KMS-11 (cell line): ENCODE data around the gene PRDM16.

Experiments
- H2AFZ ChIP-seq: fragments of 200-600 bp; sonication (generic); 2 replicates; pipeline ENCODE4 v1.6.1; 2016; ENCODE audit warnings: antibody characterized with exemption, mixed run types, low read depth
- H3K27ac ChIP-seq: fragments of 200-600 bp; sonication (generic); 2 replicates; pipeline ENCODE4 v1.6.1; 2016; ENCODE audit warnings: mild to moderate bottlenecking, mixed run types
- H3K27me3 ChIP-seq: fragments of 200-600 bp; sonication (generic); 2 replicates; pipeline ENCODE4 v1.6.1; 2017; ENCODE audit warnings: mild to moderate bottlenecking, low read depth, mixed run types, moderate library complexity; ENCODE audit not compliant: insufficient read depth
- H3K36me3 ChIP-seq: fragments of 200-600 bp; sonication (generic); 2 replicates; pipeline ENCODE4 v1.6.1; 2017; ENCODE audit warnings: mild to moderate bottlenecking, mixed run types; ENCODE audit not compliant: insufficient read depth
- H3K4me1 ChIP-seq: fragments of 200-600 bp; sonication (generic); 2 replicates; pipeline ENCODE4 v1.6.1; 2016; ENCODE audit warnings: mild to moderate bottlenecking, low read depth, mixed run types; ENCODE audit not compliant: poor library complexity, severe bottlenecking
- H3K4me2 ChIP-seq: fragments of 200-600 bp; sonication (generic); 2 replicates; pipeline ENCODE4 v1.7.0; 2016; ENCODE audit warnings: mild to moderate bottlenecking, mixed run types
- H3K4me3 ChIP-seq: fragments of 200-600 bp; sonication (generic); IDR thresholded peaks from 2 replicates; pipeline ENCODE4 v1.6.1; 2017; ENCODE audit warnings: low read depth, low read length, mixed read lengths; ENCODE audit not compliant: insufficient read depth
- H3K79me2 ChIP-seq: fragments of 200-600 bp; sonication (generic); 2 replicates; pipeline ENCODE4 v1.6.1; 2016; ENCODE audit warnings: low read depth, mixed run types; ENCODE audit not compliant: insufficient read depth
- H3K9ac ChIP-seq: fragments of 200-600 bp; sonication (generic); 2 replicates; pipeline ENCODE4 v1.6.1; 2016; ENCODE audit warnings: mild to moderate bottlenecking, mixed run types
- H4K20me1 ChIP-seq: fragments of 200-600 bp; sonication (generic); 2 replicates; pipeline ENCODE4 v1.6.1; 2016; ENCODE audit warnings: mild to moderate bottlenecking, mixed run types; ENCODE audit not compliant: insufficient read depth
- CTCF ChIP-seq: fragments of 200-600 bp; sonication (generic); conservative IDR thresholded peaks from 2 replicates; pipeline ENCODE4 v1.6.1; 2017; ENCODE audit warnings: low read depth, mild to moderate bottlenecking, antibody characterized with exemption, low read length, moderate library complexity, mixed read lengths

Gene PRDM16

GRCh38 chr1:3292868-3293562, 224.0 kb downstream of the PRDM16 start:
- Histone ChIP-seq H2AFZ (no peak overlapping the region), H3K4me1 (no peaks in the 10 kb centered on the region), H4K20me1 (no peaks in the 10 kb centered on the region), H3K4me3 (no peak overlapping the region), H3K36me3 (no peaks in the 10 kb centered on the region), H3K4me2 (no peak overlapping the region), H3K27ac (no peak overlapping the region), H3K27me3 (peaks cover 68% of the 10 kb centered on the region), H3K9ac (no peak overlapping the region), H3K79me2 (no peaks in the 10 kb centered on the region)
- TF ChIP-seq CTCF = no peak

GRCh38 chr1:3293563-3294080, 224.6 kb downstream of the PRDM16 start:
- TF ChIP-seq CTCF = no peak
- Histone ChIP-seq H3K4me3 (no peak overlapping the region), H3K4me2 (no peak overlapping the region), H3K36me3 (no peaks in the 10 kb centered on the region), H3K9ac (no peak overlapping the region), H4K20me1 (no peaks in the 10 kb centered on the region), H3K27ac (no peak overlapping the region), H3K27me3 (peaks cover 73% of the 10 kb centered on the region), H3K4me1 (no peaks in the 10 kb centered on the region), H3K79me2 (no peaks in the 10 kb centered on the region), H2AFZ (no peak overlapping the region)

GRCh38 chr1:3294450-3294849, 225.4 kb downstream of the PRDM16 start:
- Histone ChIP-seq H3K9ac (no peak overlapping the region), H4K20me1 (no peaks in the 10 kb centered on the region), H3K27me3 (peaks cover 76% of the 10 kb centered on the region), H3K79me2 (no peaks in the 10 kb centered on the region), H2AFZ (no peak overlapping the region), H3K4me3 (no peak overlapping the region), H3K27ac (no peak overlapping the region), H3K4me2 (no peak overlapping the region), H3K36me3 (no peaks in the 10 kb centered on the region), H3K4me1 (no peaks in the 10 kb centered on the region)
- no peak for TF ChIP-seq CTCF

- Histone ChIP-seq H3K4me2 (no peak overlapping the region), H3K27me3 (peaks cover 71% of the 10 kb centered on the region), H3K36me3 (no peaks in the 10 kb centered on the region), H3K4me3 (no peak overlapping the region), H3K79me2 (no peaks in the 10 kb centered on the region), H3K4me1 (no peaks in the 10 kb centered on the region), H2AFZ (no peak overlapping the region), H3K9ac (no peak overlapping the region), H3K27ac (no peak overlapping the region), H4K20me1 (no peaks in the 10 kb centered on the region)
- TF ChIP-seq CTCF = no peak
These were observed 226.8 kb downstream of the PRDM16 start for GRCh38 chr1:3295846-3296245.
